Amniotic stem cell (primary cell): ENCODE measurements around the gene SFXN2.
A peak's percentile ranks its signal among the peaks of the same experiment; 100 is the strongest.
"Not testable (repeated sequence)": the region's sequence is repeated elsewhere in the genome, so short reads cannot be mapped to it uniquely, and the experiment has no call there.

Experiments
- DNase-seq: peaks from one replicate; lab custom pipeline; 2025; lab: John Stamatoyannopoulos, UW

Gene SFXN2

GRCh38 chr10:102720775-102721301 lies 6.4 kb downstream of the SFXN2 start:
- no peak for DNase-seq

GRCh38 chr10:102721954-102722353 lies 7.5 kb downstream of the SFXN2 start:
- no peak for DNase-seq

GRCh38 chr10:102723989-102724388 lies 9.6 kb downstream of the SFXN2 start:
- DNase-seq, result no peak

- no peak for DNase-seq
Observed at GRCh38 chr10:102726274-102726673, 11.8 kb downstream of the SFXN2 start.

GRCh38 chr10:102727037-102727818 lies 12.8 kb downstream of the SFXN2 start:
- DNase-seq, result no peak

GRCh38 chr10:102729029-102730026 lies 14.9 kb downstream of the SFXN2 start:
- peak; percentile 39 for DNase-seq

- no peak for DNase-seq
Observed at GRCh38 chr10:102731222-102731800, 16.9 kb downstream of the SFXN2 start.

GRCh38 chr10:102732661-102733060 lies 18.2 kb downstream of the SFXN2 start:
- no peak for DNase-seq

GRCh38 chr10:102735065-102735562 lies 20.7 kb downstream of the SFXN2 start:
- no peak for DNase-seq

GRCh38 chr10:102738692-102739121 lies 24.3 kb downstream of the SFXN2 start:
- DNase-seq, result no peak

- no peak for DNase-seq
Observed at GRCh38 chr10:102740229-102740628, 25.8 kb downstream of the SFXN2 start.

GRCh38 chr10:102741726-102742237 lies 27.3 kb downstream of the SFXN2 start:
- no peak for DNase-seq

GRCh38 chr10:102742313-102742712 lies 27.9 kb downstream of the SFXN2 start:
- not testable (repeated sequence) for DNase-seq

GRCh38 chr10:102743078-102743587 lies 28.7 kb downstream of the SFXN2 start:
- no peak for DNase-seq

- peak; percentile 98 for DNase-seq
Observed at GRCh38 chr10:102743588-102744373, 29.3 kb downstream of the SFXN2 start, which contains the start of gene WBP1L. Gene WBP1L, plus strand, starts transcription at chr10:102743948. Its CDS starts 106 bp downstream, at chr10:102744054.

- DNase-seq, result no peak
Observed at GRCh38 chr10:102744374-102745051, 30.1 kb downstream of the SFXN2 start.

GRCh38 chr10:102745157-102745556 lies 30.7 kb downstream of the SFXN2 start:
- no peak for DNase-seq

GRCh38 chr10:102752266-102752930 lies 38.0 kb downstream of the SFXN2 start:
- peak; percentile 64 for DNase-seq

GRCh38 chr10:102752934-102753664 lies 38.7 kb downstream of the SFXN2 start:
- DNase-seq, result peak; percentile 58
